Stimulated activated naive CD4-positive, alpha-beta T cell (primary cell): ENCODE data around the gene SNX5.

Source experiments
- DNase-seq, 6 experiments: peaks; one replicate each; lab custom pipeline; 2025; lab: John Stamatoyannopoulos, UW

Gene SNX5

GRCh38 chr20:17968366-17969277 lies at the start of gene SNX5, which contains the start of gene MGME1:
TSS of gene SNX5 (minus strand) at chr20:17968794. CDS start at chr20:17968425, 369 bp downstream.
TSS of gene MGME1 (plus strand) at chr20:17969018. CDS start at chr20:17969860, 842 bp downstream.
- peak; percentile 97 to 98 (median 98) for DNase-seq

GRCh38 chr20:18018100-18018499 lies 49.5 kb upstream of the SNX5 start:
- DNase-seq: no peak

DNA sequence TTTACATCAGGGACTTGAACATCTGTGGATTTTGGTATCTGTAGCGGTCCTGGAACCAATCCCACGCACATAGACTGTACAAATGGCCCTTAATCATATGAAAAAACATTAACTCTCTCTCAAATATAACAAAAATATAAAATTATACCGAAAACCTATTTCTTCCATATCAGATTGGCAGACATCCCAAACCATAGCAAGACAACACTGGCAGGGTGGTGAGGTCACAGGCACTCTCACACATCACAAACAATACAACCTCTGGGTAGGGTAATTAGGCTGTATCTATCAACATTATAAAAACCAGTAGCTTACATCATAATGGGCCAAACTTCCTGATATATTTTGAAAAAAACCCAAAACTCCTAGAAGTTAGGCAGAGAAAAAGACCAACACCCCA lies 48.2 kb upstream of the SNX5 start:
- no peak for DNase-seq

GRCh38 chr20:18014411-18014810 lies 45.8 kb upstream of the SNX5 start:
- no peak for DNase-seq

GRCh38 chr20:18012901-18013300 lies 44.3 kb upstream of the SNX5 start:
- DNase-seq: no peak

DNA sequence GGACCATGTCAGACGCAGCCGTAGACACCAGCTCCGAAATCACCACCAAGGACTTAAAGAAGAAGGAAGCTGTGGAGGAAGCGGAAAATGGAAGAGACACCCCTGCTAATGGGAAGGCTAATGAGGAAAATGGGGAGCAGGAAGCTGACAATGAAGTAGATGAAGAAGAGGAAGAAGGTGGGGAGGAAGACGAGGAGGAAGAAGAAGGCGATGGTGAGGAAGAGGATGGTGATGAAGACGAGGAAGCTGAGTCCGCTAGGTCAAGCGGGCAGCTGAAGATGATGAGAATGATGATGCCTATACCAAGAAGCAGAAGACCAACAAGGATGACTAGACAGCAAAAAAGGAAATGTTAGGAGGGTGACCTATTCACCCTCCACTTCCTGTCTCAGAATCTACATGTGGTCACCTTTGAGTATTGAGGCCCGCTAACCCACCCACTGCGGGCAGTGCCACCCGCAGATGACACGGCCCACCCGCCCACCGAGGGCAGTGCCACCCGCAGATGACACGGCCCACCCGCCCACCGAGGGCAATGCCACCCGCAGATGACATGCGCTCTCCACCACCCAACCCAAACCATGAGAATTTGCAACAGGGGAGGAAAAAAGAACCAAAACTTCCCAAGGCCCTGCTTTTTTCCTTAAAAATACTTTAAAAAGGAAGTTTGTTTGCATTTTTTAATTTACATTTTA lies 43.5 kb upstream of the SNX5 start:
- no peak for DNase-seq

DNA sequence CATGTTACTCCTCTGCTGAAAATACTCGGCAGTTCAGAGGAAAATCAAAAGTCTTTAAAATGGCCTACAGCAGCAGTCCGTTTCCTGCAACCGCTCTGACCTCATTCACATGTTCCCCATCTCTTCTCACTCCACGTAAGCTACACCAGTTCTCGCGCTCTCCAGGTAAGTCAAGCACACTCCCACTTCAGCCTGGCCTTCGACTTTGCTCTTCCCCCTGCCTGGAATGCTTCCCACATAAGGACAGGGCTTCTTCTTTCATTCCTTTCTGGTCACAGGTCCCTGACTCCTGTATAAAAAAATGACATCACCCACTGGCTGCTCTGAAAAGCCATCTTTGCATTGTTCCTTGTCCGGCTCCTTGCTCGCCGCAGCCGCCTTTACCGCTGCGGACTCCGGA lies 42.9 kb upstream of the SNX5 start:
- DNase-seq: no peak

GRCh38 chr20:18009116-18009515 lies 40.5 kb upstream of the SNX5 start:
- DNase-seq: no peak

DNA sequence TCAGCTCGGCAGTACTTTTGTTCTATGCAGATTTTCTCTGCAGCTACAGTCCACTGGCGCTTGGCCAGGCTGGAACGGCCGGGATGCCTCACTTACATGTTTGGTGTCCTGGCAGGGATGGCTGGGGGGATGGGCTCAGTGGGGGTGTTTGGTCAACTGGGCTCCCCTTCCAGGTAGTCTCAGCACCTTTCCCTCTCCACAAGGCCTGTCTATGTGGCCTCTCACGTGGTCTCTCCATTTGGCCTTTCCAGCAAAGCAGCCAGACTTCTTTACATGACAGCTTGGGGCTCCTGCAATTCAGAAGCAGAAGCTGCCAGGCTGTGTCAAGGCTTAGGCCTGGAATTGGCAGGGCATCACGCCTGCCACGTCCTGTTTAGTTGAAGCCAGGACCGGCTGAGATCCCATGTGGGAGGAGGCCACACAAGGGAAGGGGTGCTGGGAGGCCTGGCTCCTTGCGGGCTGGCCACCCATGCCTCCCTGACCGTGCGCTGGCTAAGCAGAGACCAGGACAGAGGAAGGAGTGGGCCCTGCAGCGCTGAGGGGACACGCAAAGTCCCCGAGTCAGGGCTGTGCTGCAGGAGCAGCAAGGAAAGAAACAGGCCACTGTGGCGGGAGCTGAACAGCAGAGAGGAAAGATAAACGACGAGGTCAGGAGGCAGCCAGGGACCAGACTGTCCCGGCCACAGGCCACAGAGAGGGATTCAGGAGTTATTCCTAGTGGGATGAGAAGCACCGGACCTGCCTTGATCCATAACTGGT lies 39.1 kb upstream of the SNX5 start:
- no peak for DNase-seq

DNA sequence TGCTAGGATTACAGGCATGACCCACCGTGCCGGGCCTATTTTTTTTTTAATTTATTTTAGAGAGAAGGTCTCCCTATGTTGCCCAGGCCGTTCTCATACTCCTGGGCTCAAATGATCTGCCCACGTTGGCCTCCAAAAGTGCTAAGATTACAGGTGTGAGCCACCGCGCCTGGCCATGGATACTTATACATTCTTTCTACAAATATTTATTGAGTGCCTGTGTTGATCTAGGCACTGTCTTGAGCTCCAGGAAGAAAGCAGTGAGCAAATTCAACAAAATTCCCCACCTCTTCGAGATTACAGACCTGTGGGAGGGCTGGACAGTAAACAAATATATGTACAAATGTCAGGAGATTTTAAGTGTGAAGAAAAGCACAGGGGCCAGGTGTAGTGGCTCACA lies 38.1 kb upstream of the SNX5 start:
- DNase-seq: no peak

DNA sequence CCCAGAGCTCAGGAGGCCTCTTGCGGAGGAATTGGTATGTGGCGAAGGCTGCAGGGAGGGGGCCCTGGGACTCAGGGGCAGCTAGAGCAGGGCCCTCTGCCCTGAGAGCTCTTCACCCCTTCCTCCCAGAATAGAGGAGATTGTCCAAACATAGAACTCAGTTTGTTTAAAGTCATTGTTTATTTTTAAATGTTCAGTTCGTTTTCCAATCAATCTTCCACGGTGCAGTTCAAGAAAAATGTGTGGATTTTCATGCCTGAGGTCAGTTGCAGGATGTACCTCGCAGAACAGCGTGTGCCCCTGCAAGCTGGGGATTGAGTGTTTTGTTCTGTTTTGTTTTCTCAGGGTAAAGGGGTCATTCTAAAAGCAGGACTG lies 37.4 kb upstream of the SNX5 start:
- no peak for DNase-seq

DNA sequence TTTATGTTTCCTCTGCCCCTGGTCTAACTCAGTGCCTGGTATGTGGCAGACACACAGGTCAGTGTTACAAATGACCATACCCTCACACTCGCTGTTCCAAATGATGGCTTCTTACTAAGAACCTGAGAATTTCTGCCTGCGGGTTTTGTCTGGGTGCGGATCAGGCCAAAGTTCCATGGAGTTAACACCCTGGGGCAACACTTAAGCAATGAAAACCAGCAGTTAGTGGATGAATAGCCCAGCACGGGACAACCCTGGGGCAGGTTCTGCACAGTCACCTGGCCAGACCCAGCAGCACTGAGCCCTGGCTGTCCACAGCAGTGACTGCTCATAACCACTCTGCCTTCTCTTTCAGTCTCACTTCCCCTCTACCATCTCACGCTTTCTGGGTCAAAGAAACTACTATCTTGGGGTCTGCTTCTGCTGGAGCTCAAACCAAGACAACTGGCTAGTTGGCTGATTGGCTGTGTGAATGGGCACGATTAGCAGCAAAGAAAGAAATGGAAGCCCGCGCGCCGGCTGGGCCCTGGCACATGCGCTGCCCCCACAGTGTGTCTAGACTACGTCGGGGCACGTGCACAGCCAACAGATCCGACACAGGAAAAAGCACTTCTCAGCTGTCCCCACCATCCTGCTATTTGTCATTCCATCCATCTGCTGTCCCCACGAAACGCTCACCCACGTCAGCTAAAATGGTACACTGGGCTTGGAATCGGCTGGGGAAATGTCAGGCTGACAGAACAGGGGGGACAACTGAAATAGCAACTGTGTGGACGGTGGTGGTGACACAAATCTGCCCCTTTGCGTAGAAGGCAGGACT lies 36.8 kb upstream of the SNX5 start:
- no peak for DNase-seq

GRCh38 chr20:18004384-18005031 lies 35.9 kb upstream of the SNX5 start:
- DNase-seq: no peak

- DNase-seq: no peak
Measured at GRCh38 chr20:18003897-18004296, 35.3 kb upstream of the SNX5 start.

DNA sequence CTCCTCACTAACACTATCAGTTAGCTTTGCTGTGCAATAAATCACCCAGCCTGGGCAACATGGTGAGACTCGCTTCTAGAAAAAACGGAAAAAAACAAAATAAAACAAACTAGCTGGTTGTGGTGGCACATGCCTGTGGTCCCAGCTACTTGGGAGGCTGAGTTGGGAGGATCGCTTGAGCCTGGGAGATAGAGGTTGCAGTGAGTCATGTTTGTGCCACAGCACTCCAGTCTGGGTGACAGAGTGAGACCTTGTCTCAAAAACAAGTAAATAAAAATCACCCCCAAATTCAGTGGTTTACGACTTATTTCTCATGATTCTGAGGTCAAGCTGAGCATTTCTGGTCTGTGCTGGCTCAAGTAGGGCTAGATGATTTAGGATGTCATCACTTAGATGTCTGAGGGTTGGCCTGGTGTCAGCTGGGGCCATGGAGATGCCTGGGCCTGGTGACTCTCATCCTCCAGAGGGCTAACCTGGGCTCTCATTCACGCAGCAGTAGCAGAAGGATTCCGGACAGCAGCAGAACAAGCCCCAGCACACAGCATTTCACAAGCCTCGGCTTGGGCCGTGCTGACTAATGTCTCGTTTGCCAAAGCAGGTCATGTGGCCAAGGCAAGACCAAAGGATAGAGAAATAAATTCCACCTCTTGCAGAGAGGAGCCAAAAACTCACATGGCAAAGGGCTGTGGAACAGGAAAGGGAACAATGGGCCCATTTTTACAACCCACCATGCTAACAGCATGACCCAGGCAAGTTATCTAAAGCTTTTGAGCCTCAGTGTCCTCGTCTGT lies 32.7 kb upstream of the SNX5 start:
- no peak for DNase-seq

GRCh38 chr20:17999566-17999965 lies 31.0 kb upstream of the SNX5 start:
- DNase-seq: no peak

DNA sequence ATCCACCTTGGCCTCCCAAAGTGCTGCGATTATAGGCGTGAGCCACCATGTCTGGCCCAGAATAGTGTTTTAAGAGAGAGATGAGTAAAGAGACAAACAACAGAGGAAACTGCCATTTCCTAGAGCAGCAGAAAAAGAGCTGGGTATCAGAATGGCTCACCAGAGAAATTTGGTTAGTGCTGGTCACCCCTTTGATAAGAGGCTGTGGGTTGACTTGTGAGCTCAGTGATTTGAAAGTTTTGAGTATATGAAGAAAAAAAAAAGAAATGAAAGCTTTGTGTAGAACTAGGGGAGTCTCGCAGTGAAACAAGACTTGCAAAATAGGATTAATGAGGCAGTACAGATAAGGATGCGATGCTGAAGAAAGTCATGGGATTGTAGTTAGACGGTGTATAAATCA lies 29.9 kb upstream of the SNX5 start:
- no peak for DNase-seq

DNA sequence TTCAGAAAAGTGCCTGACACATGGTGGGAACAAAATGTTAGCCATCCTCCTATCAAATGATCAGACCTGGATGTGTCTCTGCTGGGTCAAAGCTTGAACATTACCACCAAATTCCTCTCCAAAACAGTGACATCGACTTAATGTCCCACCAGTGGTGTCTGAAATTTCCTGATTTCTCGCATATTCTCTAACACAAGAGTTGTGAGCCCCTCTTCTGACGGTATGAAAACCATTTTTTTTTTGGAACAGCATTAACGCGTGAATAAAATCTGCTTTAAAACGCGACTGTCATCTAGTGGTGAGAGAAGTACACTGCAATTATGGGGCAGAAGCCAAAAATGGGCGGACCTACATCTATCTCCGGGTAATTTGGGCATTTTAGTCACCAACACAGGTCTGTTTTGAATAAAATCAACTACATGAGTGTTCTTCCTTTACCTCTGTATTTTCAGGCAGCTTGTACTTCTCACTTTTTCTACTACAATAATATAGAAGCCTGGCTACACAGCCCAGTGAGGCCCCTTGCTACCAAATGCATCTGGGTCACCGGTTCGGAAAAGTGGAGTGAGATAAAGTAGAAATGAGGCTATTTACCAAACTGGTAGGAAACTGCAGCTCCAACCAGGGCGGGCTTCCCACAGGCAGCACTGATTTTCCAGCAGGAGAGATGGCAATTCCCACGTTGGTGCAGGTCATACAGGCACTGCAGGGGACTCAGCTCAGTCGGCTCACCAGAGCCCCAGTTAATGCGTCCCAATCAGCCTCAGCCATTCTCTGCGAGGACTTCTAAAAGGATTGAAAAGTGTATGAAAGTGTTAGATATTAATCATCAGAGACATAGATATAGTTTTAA lies 27.6 kb upstream of the SNX5 start:
- peak; percentile 7 to 70 (median 18) for DNase-seq

- no peak for DNase-seq
Measured at GRCh38 chr20:17993546-17993945, 25.0 kb upstream of the SNX5 start.
